ENCODE measurements around the gene UGT1A8.
"Not testable (repeated sequence)": the region's sequence is repeated elsewhere in the genome, so short reads cannot be mapped to it uniquely, and the experiment has no call there.

The UGT1A8 gene

DNA sequence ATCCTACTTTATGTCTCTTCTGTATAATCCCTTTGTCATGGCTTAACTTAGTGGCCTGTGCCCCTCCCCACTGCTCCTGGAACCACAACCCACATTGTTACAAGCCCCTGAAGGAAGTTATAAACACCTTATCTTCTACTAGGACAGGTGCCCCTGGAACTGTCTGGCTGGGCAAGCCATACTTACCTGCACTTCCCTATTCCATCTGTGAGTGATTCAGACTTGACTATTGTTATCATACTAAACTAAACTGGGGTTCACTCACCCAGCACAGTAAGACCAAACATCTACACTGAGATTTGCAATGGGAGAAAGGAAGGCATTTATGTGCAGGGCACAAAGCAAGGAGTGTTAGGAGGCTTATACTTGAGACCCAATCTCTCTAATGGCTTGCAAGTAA is 71.6 kb downstream of the UGT1A8 start:
- no peak for DNase-seq

DNA sequence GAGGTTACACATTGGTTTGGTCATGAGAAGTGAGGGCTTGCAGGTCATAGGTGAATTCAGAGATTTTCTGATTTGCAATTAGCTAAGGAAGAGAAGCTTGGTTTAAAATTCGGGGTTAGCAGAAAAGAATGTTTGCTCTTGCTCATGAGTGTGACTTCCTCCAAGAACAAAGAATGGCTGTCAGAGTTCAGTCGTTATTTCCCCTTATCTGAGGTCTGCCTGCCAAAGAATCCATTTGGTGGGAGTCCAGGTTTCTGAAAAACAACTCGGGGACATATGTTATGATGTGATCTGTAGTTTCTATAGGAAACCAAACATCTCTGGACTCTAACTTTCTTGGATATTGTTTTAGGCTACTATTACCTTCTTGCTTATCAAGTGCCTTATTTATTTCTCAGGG is 72.1 kb downstream of the UGT1A8 start:
- DNase-seq: no peak

DNA sequence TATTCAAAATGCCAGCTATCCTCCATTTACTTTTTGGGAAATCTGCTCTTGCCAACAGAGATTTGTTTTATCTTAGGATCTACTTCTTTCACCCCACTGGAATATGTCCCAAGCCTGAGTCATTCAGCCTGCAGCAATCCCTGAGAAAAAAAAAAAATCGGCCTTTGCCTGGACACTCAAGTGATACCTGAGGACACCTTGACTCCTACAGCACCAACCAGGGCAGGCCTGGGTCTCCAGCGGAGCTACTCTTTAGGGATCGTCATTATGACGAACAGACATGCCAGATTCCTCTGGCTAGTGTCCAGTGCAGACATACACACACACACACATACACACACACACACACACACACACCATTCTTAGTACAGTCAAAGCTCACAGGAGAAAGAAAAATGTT is 73.0 kb downstream of the UGT1A8 start:
- no peak for DNase-seq

DNA sequence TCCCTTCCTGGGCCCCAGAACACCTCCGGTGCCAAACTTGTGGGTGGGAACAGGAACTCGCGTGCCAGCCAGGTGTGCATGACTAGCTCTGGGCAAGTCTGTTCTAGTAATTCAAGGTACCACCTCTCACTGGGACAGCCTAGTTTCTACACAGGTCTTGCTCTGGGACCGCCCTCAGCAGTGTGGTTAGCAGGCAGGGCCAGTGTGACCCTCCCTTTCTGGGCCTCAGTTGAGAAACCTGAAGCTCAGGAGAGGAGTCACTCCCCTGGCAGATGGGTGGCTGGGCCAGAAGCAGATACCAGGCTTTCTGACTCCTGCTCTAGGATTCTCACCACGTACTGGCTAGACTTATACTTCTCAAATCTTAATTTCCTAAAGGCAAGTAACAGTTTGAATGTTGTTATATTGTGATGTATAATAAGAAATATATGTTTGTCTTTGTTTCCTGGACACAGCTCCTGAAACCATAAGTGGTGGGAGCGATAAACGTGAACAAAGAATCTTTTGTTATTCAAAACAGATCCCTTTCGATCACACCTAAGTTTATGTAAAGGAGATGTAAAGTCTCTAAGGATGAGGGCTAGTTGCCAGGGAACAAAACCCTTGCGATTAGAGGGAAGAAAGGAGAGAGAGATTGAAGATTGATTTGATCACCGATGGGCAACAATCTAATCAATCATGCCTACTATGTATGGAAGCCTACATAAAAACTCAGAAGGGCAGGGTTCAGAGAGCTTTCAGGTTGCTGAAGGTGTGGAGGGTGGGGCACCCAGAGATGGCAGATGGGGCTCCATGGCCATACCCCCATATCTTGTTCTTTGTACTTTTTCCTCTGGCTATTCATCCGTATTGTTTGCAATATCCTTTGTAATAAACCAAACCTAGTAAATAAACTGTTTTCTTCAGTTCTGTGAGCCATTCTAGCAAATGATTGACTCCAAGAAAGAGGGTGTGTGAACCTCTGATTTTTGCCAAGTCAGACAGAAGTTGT is 74.3 kb downstream of the UGT1A8 start:
- no peak for DNase-seq

DNA sequence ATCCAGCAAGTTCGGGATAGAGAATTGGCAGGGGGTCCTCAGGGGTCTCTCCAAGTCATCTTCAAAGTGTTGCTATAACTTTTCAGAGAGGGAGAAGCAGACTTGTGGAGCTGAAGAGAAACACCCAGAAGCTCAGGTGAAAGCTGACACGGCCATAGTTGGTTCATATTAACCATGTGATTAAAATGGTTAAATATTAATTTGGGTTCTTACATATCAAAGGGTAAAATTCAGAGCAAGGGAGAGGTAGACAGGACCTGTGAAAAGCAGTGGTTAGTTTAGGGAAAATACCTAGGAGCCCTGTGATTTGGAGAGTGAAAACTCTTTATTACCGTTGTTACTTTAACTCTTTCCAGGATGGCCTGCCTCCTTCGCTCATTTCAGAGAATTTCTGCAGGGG is 75.2 kb downstream of the UGT1A8 start, which contains the start of gene UGT1A6:
UGT1A6 (plus strand) TSS at position 243 of the 400 bp plus-strand sequence; CDS start at position 358, 115 bp downstream.
- DNase-seq: no peak

DNA sequence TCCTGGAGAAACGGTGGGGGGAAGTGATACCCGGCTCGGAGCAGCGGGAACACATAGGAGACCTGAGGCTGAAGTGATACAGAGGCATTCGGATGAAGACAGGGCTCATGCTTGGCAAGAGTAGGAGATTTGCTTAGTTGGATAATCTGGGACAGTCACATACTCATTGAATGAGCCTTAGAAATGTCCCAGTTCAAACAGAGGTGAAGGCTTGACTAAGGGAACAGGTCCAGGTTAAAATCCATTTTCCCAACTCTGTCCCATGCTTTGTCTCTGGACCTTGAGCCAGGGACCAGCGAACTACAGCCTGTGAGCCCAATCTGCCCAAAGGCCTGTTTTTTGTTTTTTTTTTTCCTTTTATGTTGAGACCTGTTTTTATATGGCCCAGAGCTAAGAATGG is 76.5 kb downstream of the UGT1A8 start:
- no peak for DNase-seq

DNA sequence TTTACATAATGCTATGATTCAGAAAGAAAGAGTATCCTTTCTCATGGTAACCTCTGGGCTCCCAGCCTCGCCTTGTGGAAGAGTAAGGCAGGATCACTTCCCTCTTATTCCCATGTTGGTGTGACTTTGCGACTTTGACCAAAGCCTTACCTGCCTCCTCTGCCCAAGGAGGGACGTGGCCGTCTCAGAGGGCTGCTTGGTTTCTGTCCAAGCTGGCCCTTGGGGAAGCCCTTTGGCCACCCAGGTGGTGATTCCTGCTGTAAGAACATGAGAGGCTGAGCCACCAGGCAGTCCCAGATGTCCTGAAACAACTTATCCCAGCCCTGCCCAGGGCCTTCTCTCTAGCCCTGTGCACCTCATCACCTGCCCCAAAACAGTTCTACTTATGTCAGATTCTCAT is 81.3 kb downstream of the UGT1A8 start:
- no peak for DNase-seq

DNA sequence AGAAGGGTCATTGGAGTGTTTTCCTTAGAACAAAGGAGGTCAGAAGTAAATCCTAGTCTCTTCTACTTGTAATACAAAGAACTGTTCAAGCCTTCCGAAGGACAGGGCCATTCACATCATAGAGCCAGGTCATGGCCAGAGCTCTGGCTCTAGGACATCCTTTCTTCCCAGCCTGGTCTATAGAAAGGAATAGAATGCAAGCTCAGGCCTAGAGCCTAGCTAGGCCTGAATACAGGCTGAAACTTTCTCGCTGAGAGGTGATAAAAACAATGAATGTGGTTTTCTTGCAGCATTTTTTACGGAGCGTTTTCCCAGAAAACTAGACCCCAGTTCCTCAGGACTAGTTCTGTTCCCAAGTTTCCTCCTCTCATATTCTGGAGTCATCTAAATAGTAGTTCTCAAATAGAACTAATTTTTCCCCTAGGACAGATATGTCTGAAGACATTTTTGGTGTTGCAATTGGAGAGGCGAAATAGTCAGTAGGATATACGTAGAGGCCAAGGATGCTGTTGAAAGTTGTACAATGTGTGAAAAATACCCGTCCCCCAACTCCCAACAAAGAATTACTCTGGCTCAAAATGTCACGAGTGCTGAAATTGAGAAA is 82.1 kb downstream of the UGT1A8 start:
- DNase-seq: no peak

DNA sequence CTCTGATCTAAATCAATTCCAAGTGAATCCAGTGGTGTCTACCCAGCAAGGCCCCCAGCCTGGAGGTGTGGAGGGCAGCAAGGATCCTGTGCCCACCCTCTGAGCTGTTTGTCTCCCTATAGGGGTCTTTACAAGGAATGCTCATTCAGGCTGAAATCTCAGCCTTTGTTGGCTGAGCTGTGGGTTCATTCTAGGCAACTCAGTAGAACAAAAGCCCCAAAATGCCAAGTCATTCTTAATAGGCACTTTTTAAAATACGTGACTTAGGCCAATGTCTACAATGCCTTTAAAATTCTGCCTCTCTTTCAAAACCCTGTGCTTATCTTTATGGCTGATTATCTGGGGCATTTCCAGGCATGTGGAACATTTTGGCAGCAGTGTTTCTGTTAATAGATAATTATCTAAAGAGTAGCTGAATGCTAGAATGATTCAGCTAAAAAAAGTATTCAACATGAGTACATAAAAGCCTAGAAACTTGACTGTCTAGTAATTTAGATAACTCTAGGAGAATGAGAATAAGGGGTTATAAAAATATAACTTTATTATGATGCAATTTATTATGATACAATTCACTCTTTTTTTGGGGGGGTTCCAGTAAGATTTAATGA is 82.7 kb downstream of the UGT1A8 start:
- no peak for DNase-seq

DNA sequence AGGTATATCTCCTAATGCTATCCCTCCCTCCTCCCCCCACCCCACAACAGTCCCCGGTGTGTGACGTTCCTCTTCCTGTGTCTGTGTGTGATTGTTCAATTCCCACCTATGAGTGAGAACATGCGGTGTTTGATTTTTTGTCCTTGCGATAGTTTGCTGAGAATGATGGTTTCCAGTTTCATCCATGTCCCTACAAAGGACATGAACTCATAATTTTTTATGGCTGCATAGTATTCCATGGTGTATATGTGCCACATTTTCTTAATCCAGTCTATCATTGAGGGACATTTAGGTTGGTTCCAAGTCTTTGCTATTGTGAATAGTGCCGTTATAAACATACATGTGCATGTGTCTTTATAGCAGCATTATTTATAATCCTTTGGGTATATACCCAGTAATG is 83.4 kb downstream of the UGT1A8 start:
- DNase-seq: not testable (repeated sequence)

DNA sequence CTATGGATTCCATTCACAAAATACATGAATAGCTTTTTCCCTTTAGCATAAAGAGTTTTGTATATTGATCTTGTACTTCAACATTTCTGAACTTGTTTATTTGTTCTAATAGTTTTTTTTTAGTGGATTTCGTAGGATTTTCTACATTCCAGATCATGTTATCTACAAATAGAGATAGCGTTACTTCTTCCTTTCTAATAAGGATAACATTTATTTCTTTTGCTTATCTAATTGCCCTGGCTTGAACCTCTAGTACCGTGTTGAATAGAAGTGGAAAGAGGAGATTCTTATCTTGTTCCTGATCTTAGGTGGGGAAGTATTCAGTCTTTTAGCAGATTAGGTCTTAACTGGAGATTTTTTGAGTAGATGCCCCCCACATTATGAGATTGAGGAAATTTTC is 84.8 kb downstream of the UGT1A8 start:
- DNase-seq: no peak

DNA sequence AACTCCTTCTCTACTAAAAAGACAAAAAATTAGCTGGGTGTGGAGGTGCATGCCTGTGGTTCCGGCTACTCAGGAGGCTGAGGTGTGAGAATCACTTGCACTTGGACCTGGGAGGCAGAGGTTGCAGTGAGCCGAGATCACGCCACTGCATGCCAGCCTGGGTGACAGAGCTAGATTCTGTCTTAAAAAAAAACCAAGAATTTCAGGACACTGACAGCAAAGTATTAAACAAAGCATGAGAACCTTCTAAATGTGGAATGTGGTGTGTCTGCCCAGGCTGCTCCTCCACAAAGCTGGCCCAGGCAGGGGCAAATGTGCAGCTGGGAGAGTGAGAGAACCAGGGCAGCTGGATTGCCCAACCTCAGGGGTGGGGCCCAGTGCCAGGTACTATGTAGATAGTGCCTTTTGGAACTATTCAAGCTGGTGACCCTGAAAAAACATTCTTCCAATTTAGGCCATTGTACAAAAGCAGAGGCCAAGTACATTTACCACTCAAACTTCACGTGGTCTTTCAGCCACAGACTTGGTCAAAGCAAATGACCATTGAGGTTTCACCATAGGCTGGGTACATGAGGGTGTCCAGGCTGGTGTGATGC is 88.6 kb downstream of the UGT1A8 start:
- DNase-seq: no peak

DNA sequence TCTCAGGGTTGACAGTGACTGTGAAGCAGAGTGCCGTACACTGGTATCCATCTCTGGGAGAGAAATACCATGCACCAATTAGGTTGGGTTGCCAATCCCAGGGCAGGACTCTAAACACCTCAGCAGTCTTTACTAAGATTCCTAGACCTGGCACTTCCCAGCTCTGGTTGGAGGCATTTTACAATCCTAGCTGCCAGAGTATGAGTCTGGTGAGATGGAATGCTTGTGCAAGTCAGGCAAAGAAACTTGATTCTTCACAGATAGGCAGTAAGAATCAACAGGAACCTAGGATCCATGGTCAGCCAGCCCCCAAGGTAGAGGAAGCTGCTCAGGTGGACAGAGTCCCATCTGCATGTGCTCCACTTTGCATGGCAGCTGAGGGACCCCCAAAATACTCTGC is 89.3 kb downstream of the UGT1A8 start:
- no peak for DNase-seq

DNA sequence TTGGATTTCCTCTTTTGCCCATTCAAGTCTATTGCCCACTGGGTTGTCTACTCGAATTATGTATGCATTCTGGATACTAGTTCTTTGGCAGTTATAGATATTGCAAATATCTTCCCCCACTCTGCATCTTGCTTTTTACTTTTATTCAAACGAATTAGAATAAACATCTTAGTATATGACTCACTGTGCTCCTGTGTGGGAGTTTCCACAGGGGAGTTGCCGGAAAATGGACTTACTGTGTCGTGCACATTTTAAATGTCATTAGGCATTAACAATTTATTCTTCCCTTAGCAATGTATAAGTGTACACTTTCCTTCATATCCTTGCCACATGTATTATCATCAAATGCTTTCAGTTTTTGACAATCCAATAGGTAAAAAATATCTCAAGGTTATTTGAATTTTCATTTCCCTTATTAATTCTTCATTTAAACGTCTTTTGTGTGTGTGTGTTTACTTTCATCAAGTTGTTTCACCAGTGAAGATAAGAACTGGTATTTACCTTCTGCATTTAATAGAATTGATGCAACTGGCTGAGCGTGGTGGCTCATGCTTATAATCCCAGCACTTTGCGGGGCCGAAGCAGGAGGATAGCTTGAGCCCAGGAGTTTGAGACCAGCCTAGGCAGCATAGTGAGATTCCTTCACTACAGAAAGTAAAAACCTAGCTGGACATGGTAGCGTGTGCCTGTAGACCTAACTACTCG is 90.7 kb downstream of the UGT1A8 start:
- DNase-seq: no peak

DNA sequence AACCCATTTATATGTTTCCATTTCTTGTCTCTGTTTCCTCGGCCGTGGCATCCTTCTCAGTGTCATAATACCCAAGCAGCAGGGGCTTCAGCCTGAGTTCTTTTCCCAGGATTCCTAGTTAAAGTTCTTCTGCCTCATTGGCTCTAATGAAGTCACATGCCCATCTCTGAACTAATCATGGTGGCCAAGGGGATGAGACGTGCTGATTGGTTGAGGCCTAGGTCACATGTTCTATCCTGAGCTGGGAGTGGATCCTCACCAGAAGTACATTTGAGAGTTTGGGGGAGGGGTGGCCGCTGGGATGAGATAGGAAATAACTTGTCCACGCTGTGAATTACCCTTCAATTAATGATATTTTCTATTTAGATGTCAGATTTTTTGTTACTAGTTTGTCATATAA is 91.5 kb downstream of the UGT1A8 start:
- DNase-seq: no peak

DNA sequence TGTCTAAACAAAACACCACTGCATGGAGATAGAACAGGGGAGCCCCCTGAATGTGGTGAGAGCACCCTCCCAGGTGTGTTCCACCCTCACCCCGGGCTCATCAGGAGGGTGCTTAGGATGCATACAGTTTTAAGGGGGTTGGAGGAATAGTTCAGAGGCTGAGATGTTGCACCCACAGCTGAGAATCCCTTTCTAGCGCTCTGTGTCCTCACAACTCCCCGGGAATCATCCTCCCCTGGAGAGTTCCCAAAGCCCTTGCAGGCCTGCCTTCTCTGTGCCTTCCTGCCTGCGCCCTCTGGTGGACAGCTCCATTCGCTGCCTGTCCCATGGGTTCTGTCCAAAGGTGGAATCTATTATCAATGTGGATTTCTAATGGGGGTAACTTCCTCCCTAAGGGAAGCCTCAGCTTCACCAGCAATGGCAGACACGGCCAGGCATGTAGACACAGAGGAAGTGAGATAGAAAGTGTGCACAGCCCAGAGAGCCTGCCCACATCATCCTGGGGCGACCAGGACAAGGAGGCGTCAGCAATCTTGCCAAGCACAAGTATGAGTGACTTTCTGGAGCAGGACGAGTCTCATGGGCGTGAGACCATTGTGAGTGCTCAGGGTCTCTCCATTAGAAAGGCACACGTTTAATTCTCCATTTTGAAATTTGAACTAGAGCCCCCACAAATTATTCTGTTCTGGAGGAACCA is 94.0 kb downstream of the UGT1A8 start:
- peak; percentile 33 to 54 for DNase-seq

DNA sequence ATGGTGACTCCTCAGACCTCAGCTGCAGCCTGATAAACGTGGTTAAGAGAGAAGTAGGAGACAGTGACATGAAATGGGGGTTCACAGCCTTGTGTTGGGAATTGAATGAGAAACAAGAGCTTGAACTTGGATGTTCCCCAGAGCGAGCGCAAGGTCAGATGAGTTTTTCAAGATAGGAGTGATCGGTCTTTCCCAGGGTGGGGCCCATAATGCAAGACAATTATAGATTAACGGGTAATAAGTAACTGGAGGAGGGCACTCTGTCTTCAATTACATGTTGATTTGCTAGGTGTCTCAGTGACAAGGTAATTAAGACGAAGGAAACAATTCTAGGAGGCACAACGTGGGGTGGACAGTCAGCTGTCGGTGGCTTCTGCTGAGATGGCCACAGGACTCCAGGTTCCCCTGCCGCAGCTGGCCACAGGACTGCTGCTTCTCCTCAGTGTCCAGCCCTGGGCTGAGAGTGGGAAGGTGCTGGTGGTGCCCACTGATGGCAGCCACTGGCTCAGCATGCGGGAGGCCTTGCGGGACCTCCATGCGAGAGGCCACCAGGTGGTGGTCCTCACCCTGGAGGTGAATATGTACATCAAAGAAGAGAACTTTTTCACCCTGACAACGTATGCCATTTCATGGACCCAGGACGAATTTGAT is 95.3 kb downstream of the UGT1A8 start, which contains the start of gene UGT1A5:
UGT1A5 (plus strand) TSS at position 297 of the 651 bp plus-strand sequence; CDS start at position 382, 85 bp downstream.
- no peak for DNase-seq

DNA sequence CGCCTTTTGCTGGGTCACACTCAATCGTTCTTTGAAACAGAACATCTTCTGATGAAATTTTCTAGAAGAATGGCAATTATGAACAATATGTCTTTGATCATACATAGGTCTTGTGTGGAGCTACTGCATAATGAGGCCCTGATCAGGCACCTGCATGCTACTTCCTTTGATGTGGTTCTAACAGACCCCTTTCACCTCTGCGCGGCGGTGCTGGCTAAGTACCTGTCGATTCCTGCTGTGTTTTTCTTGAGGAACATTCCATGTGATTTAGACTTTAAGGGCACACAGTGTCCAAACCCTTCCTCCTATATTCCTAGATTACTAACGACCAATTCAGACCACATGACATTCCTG is 95.8 kb downstream of the UGT1A8 start:
- DNase-seq: no peak

DNA sequence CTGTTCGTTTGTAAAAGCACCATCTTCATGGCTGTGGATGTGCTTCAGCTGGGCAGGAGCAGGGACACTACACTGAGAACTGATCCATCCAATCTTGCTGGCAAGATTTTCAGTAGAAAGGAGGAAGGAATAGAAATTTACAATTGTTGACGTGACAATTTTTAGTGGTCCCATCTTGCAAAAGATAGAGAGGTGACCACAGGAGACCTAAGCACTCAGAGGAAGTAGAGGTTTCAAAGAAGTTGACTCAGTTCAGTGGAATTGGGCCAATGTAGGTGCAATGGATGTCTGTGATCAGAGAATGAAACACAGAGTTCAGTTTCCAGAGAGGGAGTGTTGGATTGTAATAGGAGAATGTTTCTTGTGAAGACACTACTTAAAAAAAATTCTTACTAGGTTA is 96.7 kb downstream of the UGT1A8 start:
- DNase-seq: no peak

DNA sequence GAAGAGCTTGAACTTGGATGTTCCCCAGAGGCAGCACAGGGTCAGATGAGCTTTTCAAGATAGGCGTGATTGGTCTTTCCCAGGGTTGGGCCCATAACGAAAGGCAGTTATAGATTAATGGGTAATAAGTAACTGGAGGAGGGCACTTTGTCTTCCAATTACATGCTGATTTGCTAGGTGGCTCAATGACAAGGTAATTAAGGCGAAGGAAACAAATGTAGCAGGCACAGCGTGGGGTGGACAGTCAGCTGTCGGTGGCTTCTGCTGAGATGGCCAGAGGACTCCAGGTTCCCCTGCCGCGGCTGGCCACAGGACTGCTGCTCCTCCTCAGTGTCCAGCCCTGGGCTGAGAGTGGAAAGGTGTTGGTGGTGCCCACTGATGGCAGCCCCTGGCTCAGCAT is 101.1 kb downstream of the UGT1A8 start, which contains the start of gene UGT1A4:
UGT1A4 (plus strand) TSS at position 185 of the 400 bp plus-strand sequence; CDS start at position 270, 85 bp downstream.
- no peak for DNase-seq

DNA sequence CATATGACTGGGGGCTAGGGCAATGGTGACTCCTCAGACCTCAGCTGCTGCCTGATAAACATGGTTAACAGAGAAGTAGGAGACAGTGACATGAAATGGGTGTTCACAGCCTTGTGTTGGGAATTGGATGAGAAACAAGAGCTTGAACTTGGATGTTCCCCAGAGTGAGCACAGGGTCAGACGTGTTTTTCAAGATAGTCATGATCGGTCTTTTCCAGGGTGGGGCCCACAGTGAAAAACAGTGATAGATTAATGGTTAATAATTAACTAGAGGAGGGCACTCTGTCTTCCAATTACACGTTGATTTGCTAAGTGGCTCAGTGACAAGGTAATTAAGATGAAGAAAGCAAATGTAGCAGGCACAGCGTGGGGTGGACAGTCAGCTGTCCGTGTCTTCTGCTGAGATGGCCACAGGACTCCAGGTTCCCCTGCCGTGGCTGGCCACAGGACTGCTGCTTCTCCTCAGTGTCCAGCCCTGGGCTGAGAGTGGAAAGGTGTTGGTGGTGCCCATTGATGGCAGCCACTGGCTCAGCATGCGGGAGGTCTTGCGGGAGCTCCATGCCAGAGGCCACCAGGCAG is 111.4 kb downstream of the UGT1A8 start, which contains the start of gene UGT1A3:
UGT1A3 (plus strand) TSS at position 320 of the 579 bp plus-strand sequence; CDS start at position 405, 85 bp downstream.
- no peak for DNase-seq

Measured in Kasumi-1 (cell line).